B cell (primary cell): ENCODE data around the gene HAP1. TPM values are rescaled to one million over a fixed set of nuclear protein-coding genes. Genes with fewer than 3 reads are reported as not detected.

Source experiments
- ATAC-seq: fragments of 200-7000 bp; cut with Tn5 transposase; one replicate; pipeline ENCODE4 v1.10.0; 2021; ENCODE audit warnings: low read depth, mild to moderate bottlenecking, moderate number of reproducible peaks, moderate library complexity
- CTCF ChIA-PET: fragments of 350-600 bp; sonication (Branson Sonifier 250); formaldehyde crosslinking; loops from one replicate; lab custom pipeline; 2021; ENCODE audit warnings: antibody characterized with exemption, inconsistent platforms; lab: Charles Lee
- POLR2A ChIA-PET: fragments of 350-600 bp; sonication (Branson Sonifier 250); formaldehyde crosslinking; loops from one replicate; lab custom pipeline; 2021; ENCODE audit warnings: antibody characterized with exemption; lab: Charles Lee
- DNase-seq: peaks from one replicate; pipeline ENCODE4 v3.0.0; 2013
- H2AFZ ChIP-seq: 2 replicates; pipeline ENCODE4 v1.6.1; 2012; ENCODE audit warnings: mild to moderate bottlenecking, low read depth, low read length; ENCODE audit not compliant: insufficient read depth, poor library complexity, severe bottlenecking
- H3K27ac ChIP-seq, 2 donors: 1 replicate in 1 of 2; 2 replicates in 1 of 2; pipeline ENCODE4 v1.5.1; 2012 to 2013; ENCODE audit warnings: low read length in 2 of 2, mild to moderate bottlenecking in 2 of 2, moderate library complexity in 1 of 2
- H3K27me3 ChIP-seq, 4 experiments: fragments of 200-600 bp in 1 of 4; sonication (generic) in 1 of 4; replicated peaks in 1 of 4; 1 replicate in 2 of 4; 2 replicates in 2 of 4; pipeline versions ENCODE4 v1.6.1 to v1.7.0; 2013 to 2016; ENCODE audit warnings: low read length in 3 of 4, mild to moderate bottlenecking in 2 of 4, mixed read lengths in 1 of 4, moderate library complexity in 1 of 4; ENCODE audit not compliant: insufficient read depth in 4 of 4, control insufficient read depth in 3 of 4; ENCODE audit errors: control extremely low read depth in 1 of 4
- H3K36me3 ChIP-seq, 2 experiments: replicated peaks in 1 of 2; 1 replicate in 1 of 2; 2 replicates in 1 of 2; pipeline versions ENCODE4 v1.6.1 to v1.7.1; 2013; ENCODE audit warnings: low read length in 1 of 2; ENCODE audit not compliant: insufficient read depth in 2 of 2, control insufficient read depth in 1 of 2; ENCODE audit errors: control extremely low read depth in 1 of 2, extremely low read depth in 1 of 2
- H3K4me1 ChIP-seq, 2 donors: fragments of 200-600 bp in 1 of 2; sonication (generic) in 1 of 2; 1 replicate in 1 of 2; 2 replicates in 1 of 2; pipeline versions ENCODE4 v1.5.1 to v1.6.1; 2013 to 2017; ENCODE audit warnings: low read length in 2 of 2; ENCODE audit not compliant: control insufficient read depth in 2 of 2, insufficient read depth in 2 of 2
- H3K4me2 ChIP-seq: replicated peaks from 2 replicates; pipeline ENCODE3; 2012; ENCODE audit warnings: mild to moderate bottlenecking, low read depth, low read length; ENCODE audit not compliant: poor library complexity, severe bottlenecking
- H3K4me3 ChIP-seq, 5 experiments: fragments of 200-600 bp in 1 of 5; sonication (generic) in 1 of 5; 1 replicate in 3 of 5; 2 replicates in 2 of 5; pipeline versions ENCODE4 v1.5.1 to v1.7.0; 2011 to 2016; ENCODE audit warnings: low read length in 4 of 5, mild to moderate bottlenecking in 4 of 5, low read depth in 2 of 5, control low read depth in 1 of 5, moderate library complexity in 1 of 5; ENCODE audit not compliant: insufficient read depth in 1 of 5; ENCODE audit errors: control extremely low read depth in 1 of 5, extremely low read depth in 1 of 5
- H3K79me2 ChIP-seq: fragments of 200-600 bp; sonication (generic); one replicate; pipeline ENCODE4 v1.6.0; 2016; ENCODE audit warnings: low read length; ENCODE audit not compliant: control insufficient read depth, insufficient read depth
- H3K9ac ChIP-seq: fragments of 200-600 bp; sonication (generic); 2 replicates; pipeline ENCODE4 v1.6.1; 2017; ENCODE audit warnings: mild to moderate bottlenecking, low read length, moderate library complexity
- H3K9me3 ChIP-seq, 3 donors: one replicate each; pipeline versions ENCODE4 v1.6.1 to v1.7.1; 2013; ENCODE audit warnings: low read length in 2 of 3; ENCODE audit not compliant: control insufficient read depth in 2 of 3, insufficient read depth in 1 of 3; ENCODE audit errors: control extremely low read depth in 1 of 3
- H4K20me1 ChIP-seq: 2 replicates; pipeline ENCODE4 v1.6.0; 2012; ENCODE audit warnings: mild to moderate bottlenecking, low read length; ENCODE audit not compliant: insufficient read depth, control insufficient read depth, poor library complexity, severe bottlenecking
- H3K27ac Mint-ChIP-seq: one replicate; pipeline ENCODE4 v1.8.0; 2021; ENCODE audit warnings: mixed read lengths
- H3K27me3 Mint-ChIP-seq: one replicate; pipeline ENCODE4 v1.8.0; 2021; ENCODE audit warnings: mixed read lengths
- H3K4me1 Mint-ChIP-seq: one replicate; pipeline ENCODE4 v1.8.0; 2021; ENCODE audit warnings: mixed read lengths
- H3K4me3 Mint-ChIP-seq: one replicate; pipeline ENCODE4 v1.8.0; 2021; ENCODE audit warnings: mixed read lengths
- H3K9me3 Mint-ChIP-seq: one replicate; pipeline ENCODE4 v1.8.0; 2022; ENCODE audit warnings: mixed read lengths; ENCODE audit not compliant: insufficient read depth
- EZH2 ChIP-seq: IDR thresholded peaks from 2 replicates; pipeline ENCODE4 v1.6.1; 2012; ENCODE audit warnings: borderline replicate concordance, low read depth, mild to moderate bottlenecking, moderate library complexity, low read length; ENCODE audit not compliant: insufficient read depth, poor library complexity, severe bottlenecking
- WGBS: methylation state at CpG from one replicate; pipeline ENCODE4 v1.1.5; 2013; ENCODE audit warnings: missing lambda C conversion rate; ENCODE audit not compliant: insufficient coverage; 5-methylcytosine and 5-hydroxymethylcytosine counted together
- intact Hi-C: fragments of 100-400 bp; cut with micrococcal nuclease; formaldehyde crosslinking; loops from one replicate; pipeline ENCODE4 v1.10.0; 2022
- polyA plus RNA-seq: library from polyadenylated mRNA; depleted of rRNA; stranded (reverse); fragments of >200 nt; gene quantifications from 2 replicates; pipeline ENCODE4 v1.2.3, GENCODE V29; 2012
- total RNA-seq, 2 donors: library from RNA; stranded (reverse); fragments of 120-200 nt in 1 of 2; gene quantifications; 1 replicate in 1 of 2; 2 replicates in 1 of 2; pipeline versions ENCODE4 v1.2.3 to v1.2.4, GENCODE V29; 2013 to 2022
- TF ChIP-seq, protein P1 (sequence below): fragments of 200-600 bp; IDR thresholded peaks from one replicate; pipeline ENCODE4 v1.8.0; 2022; ENCODE audit warnings: antibody characterized with exemption, mild to moderate bottlenecking

Gene HAP1
- total and polyA plus RNA-seq, 2 donors (not counting 1 experiment from before 2014, with no cell fraction given), result 0.03 to 0.37 TPM

DNA sequence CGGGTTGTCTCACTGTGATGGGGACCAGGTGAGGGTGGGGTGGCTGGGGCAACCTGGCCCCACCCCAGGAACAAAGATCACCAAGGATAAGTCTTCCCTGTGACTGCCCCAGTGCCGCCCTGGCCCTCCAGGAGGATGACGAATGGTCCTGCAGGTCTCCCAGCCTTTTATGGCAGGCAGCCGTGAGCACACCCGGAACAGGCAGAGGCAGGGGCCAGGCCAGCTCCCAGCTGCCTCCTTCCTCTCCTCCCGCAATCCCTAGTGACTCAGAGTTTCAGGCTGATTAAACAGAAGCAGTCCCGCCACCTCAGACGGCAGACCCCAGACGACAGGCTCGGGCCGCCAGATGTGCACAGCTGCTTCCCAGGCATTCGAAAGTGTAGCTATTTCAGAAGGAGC lies 38.7 kb upstream of the HAP1 start:
- Histone ChIP-seq H4K20me1 (peaks cover 41% of the 10 kb centered on the region), H3K4me3 (no peak overlapping the region), H3K4me1 (peaks cover 7 to 41% of the 10 kb centered on the region in 2 donors), H3K36me3 (peaks cover 0 to 64% of the 10 kb centered on the region in 2 experiments), H3K9me3 (no peaks in the 10 kb centered on the region), H2AFZ (no peak overlapping the region), H3K4me2 (no peak overlapping the region), H3K27ac (no peak overlapping the region), H3K27me3 (no peaks in the 10 kb centered on the region), H3K79me2 (peaks cover 60% of the 10 kb centered on the region), H3K9ac (no peak overlapping the region)
- H3K27ac Mint-ChIP-seq, result no peak overlapping the region
- H3K27me3 Mint-ChIP-seq, result no peaks in the 10 kb centered on the region
- no peak overlapping the region for H3K4me3 Mint-ChIP-seq
- ChIA-PET POLR2A (no interaction called here), CTCF (interaction anchor here (1.7 kb wide), 1 partner anchor 12 kb away, joined by 6 read pairs; no protein-coding TSS in a partner anchor)
- intact Hi-C loops, result no loop called here
- WGBS, result 85% methylated on average over 11 of the region's 12 CpGs
- H3K4me1 Mint-ChIP-seq, result peaks cover 17% of the 10 kb centered on the region
- DNase-seq (no peak), ATAC-seq (no peak)
- H3K9me3 Mint-ChIP-seq, result no peaks in the 10 kb centered on the region
- TF ChIP-seq EZH2, result no peak
- TF ChIP-seq, protein P1, sequence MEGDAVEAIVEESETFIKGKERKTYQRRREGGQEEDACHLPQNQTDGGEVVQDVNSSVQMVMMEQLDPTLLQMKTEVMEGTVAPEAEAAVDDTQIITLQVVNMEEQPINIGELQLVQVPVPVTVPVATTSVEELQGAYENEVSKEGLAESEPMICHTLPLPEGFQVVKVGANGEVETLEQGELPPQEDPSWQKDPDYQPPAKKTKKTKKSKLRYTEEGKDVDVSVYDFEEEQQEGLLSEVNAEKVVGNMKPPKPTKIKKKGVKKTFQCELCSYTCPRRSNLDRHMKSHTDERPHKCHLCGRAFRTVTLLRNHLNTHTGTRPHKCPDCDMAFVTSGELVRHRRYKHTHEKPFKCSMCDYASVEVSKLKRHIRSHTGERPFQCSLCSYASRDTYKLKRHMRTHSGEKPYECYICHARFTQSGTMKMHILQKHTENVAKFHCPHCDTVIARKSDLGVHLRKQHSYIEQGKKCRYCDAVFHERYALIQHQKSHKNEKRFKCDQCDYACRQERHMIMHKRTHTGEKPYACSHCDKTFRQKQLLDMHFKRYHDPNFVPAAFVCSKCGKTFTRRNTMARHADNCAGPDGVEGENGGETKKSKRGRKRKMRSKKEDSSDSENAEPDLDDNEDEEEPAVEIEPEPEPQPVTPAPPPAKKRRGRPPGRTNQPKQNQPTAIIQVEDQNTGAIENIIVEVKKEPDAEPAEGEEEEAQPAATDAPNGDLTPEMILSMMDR, result no peak

DNA sequence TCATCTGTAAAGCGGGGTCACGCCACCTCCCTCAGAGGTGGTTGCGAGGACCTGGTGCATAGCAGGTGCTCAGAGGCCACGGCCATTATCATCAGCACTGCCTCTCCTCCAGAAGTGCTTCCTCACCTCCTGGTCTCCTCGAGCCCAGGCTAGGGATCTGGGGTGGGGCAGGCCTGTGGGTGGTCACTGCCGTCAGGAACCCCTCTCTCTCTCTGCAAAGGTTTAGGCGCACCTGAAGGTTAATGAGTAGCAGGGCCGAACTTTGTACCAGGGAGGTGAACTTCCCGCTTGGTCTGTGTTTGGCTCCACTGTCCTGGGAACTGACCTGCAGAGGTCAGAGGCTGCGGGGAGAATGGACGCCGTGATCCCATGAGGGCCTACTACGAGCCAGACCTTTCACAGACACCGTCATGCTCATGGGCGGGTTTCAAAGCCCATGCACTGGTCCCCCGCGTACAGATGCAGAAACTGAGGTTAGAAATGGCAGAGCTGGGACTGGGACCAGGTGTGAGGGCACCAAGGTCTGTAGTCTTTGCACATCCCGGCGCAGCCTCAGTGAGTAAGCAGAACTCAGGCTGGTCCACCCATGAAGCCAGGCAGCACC lies 38.2 kb upstream of the HAP1 start:
- Histone ChIP-seq H3K4me2 (peak overlapping the region; percentile 50), H3K36me3 (peaks cover 0 to 66% of the 10 kb centered on the region in 2 experiments), H4K20me1 (peaks cover 41% of the 10 kb centered on the region), H3K9me3 (no peaks in the 10 kb centered on the region), H3K79me2 (peaks cover 56% of the 10 kb centered on the region), H2AFZ (no peak overlapping the region), H3K4me1 (peaks cover 7 to 36% of the 10 kb centered on the region in 2 donors), H3K4me3 (no peak overlapping the region), H3K27me3 (no peaks in the 10 kb centered on the region), H3K9ac (no peak overlapping the region), H3K27ac (no peak overlapping the region)
- Mint-ChIP-seq H3K27ac (peak overlapping the region; percentile 53), H3K4me3 (no peak overlapping the region), H3K4me1 (peaks cover 17% of the 10 kb centered on the region), H3K27me3 (no peaks in the 10 kb centered on the region), H3K9me3 (no peaks in the 10 kb centered on the region)
- POLR2A ChIA-PET, result no interaction called here
- CTCF ChIA-PET, result interaction anchor here (1.7 kb wide), 1 partner anchor 13 kb away, joined by 6 read pairs; no protein-coding TSS in a partner anchor
- TF ChIP-seq, protein P1, result no peak
- TF ChIP-seq EZH2, result no peak
- no peak for DNase-seq
- intact Hi-C loops, result no loop called here
- WGBS, result 95% methylated on average over 17 of the region's 19 CpGs
- ATAC-seq, result no peak
